Activated B cell treated with CpG ODN at 0.5 μM for 24 hours (primary cell): ENCODE measurements around the gene WASHC4. TPM values are rescaled to one million over a fixed set of nuclear protein-coding genes. Genes with fewer than 3 reads are reported as not detected.

Experiments
- ATAC-seq: fragments of 200-7000 bp; cut with Tn5 transposase; one replicate; pipeline ENCODE4 v1.10.0; 2021; ENCODE audit warnings: low read depth, mild to moderate bottlenecking, moderate library complexity
- CTCF ChIA-PET: fragments of 350-600 bp; sonication (Branson Sonifier 250); formaldehyde crosslinking; loops from one replicate; lab custom pipeline; 2021; ENCODE audit warnings: antibody characterized with exemption; lab: Charles Lee
- POLR2A ChIA-PET: fragments of 350-600 bp; sonication (Branson Sonifier 250); formaldehyde crosslinking; loops from one replicate; lab custom pipeline; 2021; ENCODE audit warnings: antibody characterized with exemption; lab: Charles Lee
- DNase-seq: peaks from one replicate; pipeline ENCODE4 v3.0.0; 2022
- H3K27ac Mint-ChIP-seq: one replicate; pipeline ENCODE4 v1.8.0; 2020; ENCODE audit warnings: mixed read lengths
- H3K27me3 Mint-ChIP-seq: one replicate; pipeline ENCODE4 v1.8.0; 2021; ENCODE audit warnings: mixed read lengths
- H3K36me3 Mint-ChIP-seq: one replicate; pipeline ENCODE4 v1.8.0; 2021; ENCODE audit warnings: low read depth, mixed read lengths
- H3K4me1 Mint-ChIP-seq: one replicate; pipeline ENCODE4 v1.8.0; 2021; ENCODE audit warnings: mixed read lengths
- H3K4me3 Mint-ChIP-seq: one replicate; pipeline ENCODE4 v1.8.0; 2020; ENCODE audit warnings: mild to moderate bottlenecking, mixed read lengths
- H3K9me3 Mint-ChIP-seq: one replicate; pipeline ENCODE4 v1.8.0; 2020; ENCODE audit warnings: mixed read lengths
- CTCF ChIP-seq: fragments of 200-600 bp; IDR thresholded peaks from one replicate; pipeline ENCODE4 v1.8.0; 2022; ENCODE audit warnings: antibody characterized with exemption, mild to moderate bottlenecking
- intact Hi-C: fragments of 100-400 bp; cut with micrococcal nuclease; formaldehyde crosslinking; loops from one replicate; pipeline ENCODE4 v1.15.1; 2024
- total RNA-seq: library from RNA; stranded (reverse); gene quantifications from 2 replicates; pipeline ENCODE4 v1.2.3, GENCODE V29; 2022

The WASHC4 gene
- total RNA-seq, 1 donor from 2014 or later = 128 TPM

- DNase-seq (no peak), ATAC-seq (no peak)
- no peaks in the 10 kb centered on the region for H3K9me3 Mint-ChIP-seq
- no peak for TF ChIP-seq CTCF
- H3K4me3 Mint-ChIP-seq = no peak overlapping the region
- H3K27ac Mint-ChIP-seq = no peak overlapping the region
- ChIA-PET POLR2A (no interaction called here), CTCF (no interaction called here)
- peaks cover 8% of the 10 kb centered on the region for H3K27me3 Mint-ChIP-seq
- intact Hi-C loops = no loop called here
- no peaks in the 10 kb centered on the region for H3K36me3 Mint-ChIP-seq
- peaks cover 10% of the 10 kb centered on the region for H3K4me1 Mint-ChIP-seq
These were observed 37.4 kb upstream of the WASHC4 start for GRCh38 chr12:105069936-105070702.

- DNase-seq = no peak
- TF ChIP-seq CTCF = no peak
- ChIA-PET CTCF (interaction anchor here (0.8 kb wide), 1 partner anchor 424 kb away, joined by 3 read pairs; no protein-coding TSS in a partner anchor), POLR2A (no interaction called here)
- intact Hi-C loops = no loop called here
- peaks cover 2% of the 10 kb centered on the region for H3K27me3 Mint-ChIP-seq
- no peak overlapping the region for H3K27ac Mint-ChIP-seq
- H3K9me3 Mint-ChIP-seq = no peaks in the 10 kb centered on the region
- H3K4me1 Mint-ChIP-seq = peaks cover 10% of the 10 kb centered on the region
- H3K36me3 Mint-ChIP-seq = no peaks in the 10 kb centered on the region
- H3K4me3 Mint-ChIP-seq = no peak overlapping the region
- no peak for ATAC-seq
These were observed 35.5 kb upstream of the WASHC4 start for GRCh38 chr12:105071981-105072380.

- H3K4me1 Mint-ChIP-seq = peaks cover 10% of the 10 kb centered on the region
- ATAC-seq (peak; percentile 50), DNase-seq (no peak)
- ChIA-PET CTCF (no interaction called here), POLR2A (no interaction called here)
- intact Hi-C loops = no loop called here
- no peaks in the 10 kb centered on the region for H3K36me3 Mint-ChIP-seq
- H3K27me3 Mint-ChIP-seq = no peaks in the 10 kb centered on the region
- no peak overlapping the region for H3K4me3 Mint-ChIP-seq
- H3K27ac Mint-ChIP-seq = no peak overlapping the region
- TF ChIP-seq CTCF = no peak
- H3K9me3 Mint-ChIP-seq = no peaks in the 10 kb centered on the region
These were observed 34.5 kb upstream of the WASHC4 start for GRCh38 chr12:105072888-105073488.

- H3K4me3 Mint-ChIP-seq = no peak overlapping the region
These were observed 31.4 kb upstream of the WASHC4 start for GRCh38 chr12:105076098-105076497.

More at GRCh38 chr12:105076098-105076497, 31.4 kb upstream of the WASHC4 start:
- CTCF ChIA-PET = no interaction called here
- no peak overlapping the region for H3K27ac Mint-ChIP-seq
- POLR2A ChIA-PET = no interaction called here
- H3K27me3 Mint-ChIP-seq = no peaks in the 10 kb centered on the region
- intact Hi-C loops = no loop called here
- ATAC-seq (no peak), DNase-seq (no peak)
- TF ChIP-seq CTCF = no peak
- H3K36me3 Mint-ChIP-seq = no peaks in the 10 kb centered on the region
- peaks cover 1% of the 10 kb centered on the region for H3K4me1 Mint-ChIP-seq
- no peaks in the 10 kb centered on the region for H3K9me3 Mint-ChIP-seq
